Esophagus (tissue), 2 donors: ENCODE measurements around the gene PSMC3IP. TPM values are rescaled to one million over a fixed set of nuclear protein-coding genes. Genes with fewer than 3 reads are reported as not detected.

Experiments used
- H3K27ac ChIP-seq, 2 donors: one replicate each; pipeline ENCODE4 v1.5.1; 2013; ENCODE audit warnings: low read depth in 2 of 2, mild to moderate bottlenecking in 2 of 2, inconsistent platforms in 1 of 2, low read length in 1 of 2, moderate library complexity in 1 of 2
- H3K27me3 ChIP-seq, 2 donors: one replicate each; pipeline ENCODE4 v1.6.1; 2013; ENCODE audit warnings: low read length in 2 of 2, control low read depth in 1 of 2, mild to moderate bottlenecking in 1 of 2; ENCODE audit not compliant: insufficient read depth in 2 of 2, control insufficient read depth in 1 of 2
- H3K36me3 ChIP-seq, 2 donors: one replicate each; pipeline ENCODE4 v1.6.1; 2013; ENCODE audit warnings: low read length in 1 of 2; ENCODE audit not compliant: control insufficient read depth in 2 of 2, insufficient read depth in 2 of 2
- H3K4me1 ChIP-seq, 2 donors: one replicate each; pipeline ENCODE4 v1.6.1; 2013; ENCODE audit warnings: low read length in 1 of 2; ENCODE audit not compliant: control insufficient read depth in 2 of 2, insufficient read depth in 2 of 2
- H3K4me3 ChIP-seq, 2 donors: one replicate each; pipeline ENCODE4 v1.5.1; 2013; ENCODE audit warnings: low read length in 2 of 2, mild to moderate bottlenecking in 2 of 2, low read depth in 1 of 2, moderate library complexity in 1 of 2
- H3K9me3 ChIP-seq, 2 donors: one replicate each; pipeline ENCODE4 v1.6.1; 2013; ENCODE audit warnings: mild to moderate bottlenecking in 2 of 2, low read depth in 1 of 2, low read length in 1 of 2, moderate library complexity in 1 of 2; ENCODE audit not compliant: control insufficient read depth in 2 of 2, insufficient read depth in 1 of 2
- WGBS, 2 donors: extraction: QIAGEN DNeasy Blood & Tissue Kit; methylation state at CpG; one replicate each; pipeline ENCODE4 v1.1.7; 2013; 5-methylcytosine and 5-hydroxymethylcytosine counted together
- polyA plus RNA-seq, 2 donors: library from polyadenylated mRNA; stranded (reverse); fragments of 200-250 nt; gene quantifications; one replicate each; pipeline ENCODE4 v1.2.3, GENCODE V29; 2013
- donor health status: healthy with polysubstance abuse.
- donor health status: Bipolar disorder and iron deficiency.

Gene PSMC3IP
- polyA plus RNA-seq, 2 donors, result 6.4 to 7.2 TPM

GRCh38 chr17:42586514-42587230, 9.1 kb upstream of the PSMC3IP start:
- Histone ChIP-seq H3K4me1 (peaks cover 0 to 6% of the 10 kb centered on the region in 2 donors), H3K4me3 (no peak overlapping the region), H3K27me3 (no peaks in the 10 kb centered on the region), H3K27ac (peak overlapping the region; percentile 81 to 95), H3K36me3 (peaks cover 19 to 28% of the 10 kb centered on the region in 2 donors), H3K9me3 (no peaks in the 10 kb centered on the region)
- WGBS, 2 donors, result 44 to 68% methylated on average over 7 of the region's 7 CpGs

- WGBS, 2 donors, result 17 to 24% methylated on average over 1 of the region's 1 CpG
- Histone ChIP-seq H3K36me3 (peaks cover 24 to 29% of the 10 kb centered on the region in 2 donors), H3K9me3 (no peaks in the 10 kb centered on the region), H3K4me1 (peaks cover 0 to 6% of the 10 kb centered on the region in 2 donors), H3K27me3 (no peaks in the 10 kb centered on the region), H3K27ac (peak overlapping the region; percentile 72 to 87), H3K4me3 (no peak overlapping the region)
Observed at GRCh38 chr17:42585353-42585752, 7.8 kb upstream of the PSMC3IP start.

- 69 to 75% methylated on average over 9 of the region's 9 CpGs for WGBS, 2 donors
- Histone ChIP-seq H3K9me3 (no peaks in the 10 kb centered on the region), H3K4me1 (peaks cover 0 to 6% of the 10 kb centered on the region in 2 donors), H3K27me3 (no peaks in the 10 kb centered on the region), H3K27ac (peak overlapping the region; percentile 12 to 87), H3K4me3 (no peak overlapping the region), H3K36me3 (peaks cover 24 to 30% of the 10 kb centered on the region in 2 donors)
Observed at GRCh38 chr17:42584880-42585279, 7.4 kb upstream of the PSMC3IP start.

GRCh38 chr17:42581744-42582270, 4.3 kb upstream of the PSMC3IP start:
- Histone ChIP-seq H3K4me1 (peaks cover 0 to 6% of the 10 kb centered on the region in 2 donors), H3K4me3 (no peak overlapping the region), H3K27ac (no peak overlapping the region), H3K36me3 (peaks cover 24 to 27% of the 10 kb centered on the region in 2 donors), H3K27me3 (no peaks in the 10 kb centered on the region), H3K9me3 (no peaks in the 10 kb centered on the region)
- 89 to 92% methylated on average over 10 of the region's 10 CpGs for WGBS, 2 donors

GRCh38 chr17:42579794-42580551, 2.4 kb upstream of the PSMC3IP start:
- peaks cover 0 to 1% of the 10 kb centered on the region in 2 donors for H3K4me1 ChIP-seq
- no peak overlapping the region for H3K27ac ChIP-seq
- no peaks in the 10 kb centered on the region for H3K27me3 ChIP-seq
- H3K9me3 ChIP-seq, result no peaks in the 10 kb centered on the region
- peaks cover 20 to 27% of the 10 kb centered on the region in 2 donors for H3K36me3 ChIP-seq
- WGBS, 2 donors, result 51 to 57% methylated on average over 2 of the region's 2 CpGs
- H3K4me3 ChIP-seq, result no peak overlapping the region

GRCh38 chr17:42578282-42578869, 847 bp upstream of the PSMC3IP start:
- Histone ChIP-seq H3K9me3 (no peaks in the 10 kb centered on the region), H3K4me1 (no peaks in the 10 kb centered on the region), H3K4me3 (peak overlapping the region; percentile 53 to 82), H3K27ac (peak overlapping the region; percentile 66 to 96), H3K36me3 (peaks cover 21 to 27% of the 10 kb centered on the region in 2 donors), H3K27me3 (no peaks in the 10 kb centered on the region)
- WGBS, 2 donors, result 1% methylated on average over 20 of the region's 20 CpGs

- H3K27ac ChIP-seq, result peak overlapping the region; percentile 22 to 44
- H3K9me3 ChIP-seq, result no peaks in the 10 kb centered on the region
- no peaks in the 10 kb centered on the region for H3K27me3 ChIP-seq
- peak overlapping the region; percentile 53 to 82 for H3K4me3 ChIP-seq
- peaks cover 28 to 30% of the 10 kb centered on the region in 2 donors for H3K36me3 ChIP-seq
- no peaks in the 10 kb centered on the region for H3K4me1 ChIP-seq
- WGBS, 2 donors, result 2 to 4% methylated on average over 18 of the region's 18 CpGs
Observed at GRCh38 chr17:42577140-42577531, 393 bp downstream of the PSMC3IP start.

- Histone ChIP-seq H3K36me3 (peaks cover 30 to 34% of the 10 kb centered on the region in 2 donors), H3K4me3 (no peak overlapping the region), H3K4me1 (no peaks in the 10 kb centered on the region), H3K27ac (no peak overlapping the region), H3K9me3 (no peaks in the 10 kb centered on the region), H3K27me3 (no peaks in the 10 kb centered on the region)
- 79 to 81% methylated on average over 3 of the region's 3 CpGs for WGBS, 2 donors
Observed at GRCh38 chr17:42574463-42574862, 3.1 kb downstream of the PSMC3IP start.

GRCh38 chr17:42573095-42573494, 4.4 kb downstream of the PSMC3IP start:
- 83 to 86% methylated on average over 4 of the region's 4 CpGs for WGBS, 2 donors
- H3K27me3 ChIP-seq, result no peaks in the 10 kb centered on the region
- H3K4me3 ChIP-seq, result no peak overlapping the region
- H3K36me3 ChIP-seq, result peaks cover 42% of the 10 kb centered on the region in 2 donors
- H3K27ac ChIP-seq, result no peak overlapping the region
- H3K4me1 ChIP-seq, result peaks cover 0 to 3% of the 10 kb centered on the region in 2 donors
- no peaks in the 10 kb centered on the region for H3K9me3 ChIP-seq
